GM12878 (cell line): ENCODE results near the gene IHH. TPM values are rescaled to one million over a fixed set of nuclear protein-coding genes. Genes with fewer than 3 reads are reported as not detected.

Experiments used
- ATAC-seq: fragments of 200-7000 bp; cut with Tn5 transposase; 3 replicates; pipeline ENCODE4 v1.9.1; 2020; ENCODE audit warnings: mild to moderate bottlenecking, moderate library complexity
- BruUV-seq: library from RNA; stranded (reverse); fragments of 400-500 nt; replicated peaks from 2 replicates; lab custom pipeline; 2021; lab: Mats Ljungman, UMichigan
- CTCF ChIA-PET: fragments of 300-600 bp; sonication (Branson Sonifier 250); formaldehyde crosslinking; extraction: SDS; loops from one replicate; lab custom pipeline; 2021; ENCODE audit warnings: inconsistent platforms; lab: Yijun Ruan, JAX
- POLR2A ChIA-PET: fragments of 350-600 bp; formaldehyde crosslinking; extraction: SDS; loops from one replicate; lab custom pipeline; 2021; ENCODE audit warnings: inconsistent platforms; lab: Charles Lee
- RAD21 ChIA-PET: fragments of 300-600 bp; sonication (Branson Sonifier 250); formaldehyde crosslinking; loops from one replicate; lab custom pipeline; 2023; ENCODE audit warnings: antibody characterized with exemption; ENCODE audit not compliant: unreplicated experiment; lab: Charles Lee
- SMC1A ChIA-PET: fragments of 300-600 bp; sonication (Branson Sonifier 250); formaldehyde crosslinking; loops from one replicate; lab custom pipeline; 2023; ENCODE audit not compliant: unreplicated experiment, uncharacterized antibody; lab: Charles Lee
- DNase-seq: peaks from one replicate; pipeline ENCODE4 v3.0.0-alpha.2; 2011; ENCODE audit warnings: low read depth, low spot score
- FAIRE-seq: peaks from 3 replicates; lab custom pipeline; 2011; peaks lifted over from hg19 to GRCh38; lab: Jason Lieb, UNC
- H2AFZ ChIP-seq: 2 replicates; pipeline ENCODE4 v1.6.0; 2011; ENCODE audit warnings: low read depth, low read length, control low read depth; ENCODE audit not compliant: control insufficient read depth
- H3K27ac ChIP-seq: 2 replicates; pipeline ENCODE4 v1.5.1; 2011; ENCODE audit warnings: control low read depth; ENCODE audit not compliant: control insufficient read depth, insufficient read depth
- H3K27me3 ChIP-seq, 2 experiments: replicated peaks in 1 of 2; 2 replicates each; pipeline versions ENCODE4 v1.6.0 to v1.6.1; 2011; ENCODE audit warnings: low read length in 1 of 2; ENCODE audit not compliant: control insufficient read depth in 2 of 2, insufficient read depth in 2 of 2
- H3K36me3 ChIP-seq, 2 experiments: 2 replicates each; pipeline ENCODE4 v1.5.1; 2011; ENCODE audit warnings: low read length in 1 of 2; ENCODE audit not compliant: control insufficient read depth in 2 of 2, insufficient read depth in 2 of 2
- H3K4me1 ChIP-seq: 2 replicates; pipeline ENCODE4 v1.6.1; 2011; ENCODE audit warnings: mild to moderate bottlenecking, low read length, moderate library complexity, mixed read lengths; ENCODE audit not compliant: control insufficient read depth, insufficient read depth
- H3K4me2 ChIP-seq: 2 replicates; pipeline ENCODE4 v1.6.0; 2011; ENCODE audit warnings: control low read depth; ENCODE audit not compliant: control insufficient read depth, insufficient read depth
- H3K4me3 ChIP-seq: fragments of 200-600 bp; sonication (generic); 2 replicates; pipeline ENCODE4 v1.5.1; 2016
- H3K79me2 ChIP-seq: 2 replicates; pipeline ENCODE4 v1.6.0; 2011; ENCODE audit warnings: low read length; ENCODE audit not compliant: control insufficient read depth, insufficient read depth
- H3K9ac ChIP-seq: 2 replicates; pipeline ENCODE4 v1.8.0; 2011; ENCODE audit warnings: low read length, control low read depth, mixed read lengths; ENCODE audit not compliant: control insufficient read depth, insufficient read depth
- H3K9me3 ChIP-seq: replicated peaks from 3 replicates; pipeline ENCODE4 v1.5.1; 2011; ENCODE audit warnings: mild to moderate bottlenecking, low read length; ENCODE audit not compliant: control insufficient read depth, insufficient read depth
- H4K20me1 ChIP-seq: 2 replicates; pipeline ENCODE4 v1.6.0; 2011; ENCODE audit not compliant: control insufficient read depth, insufficient read depth
- BMI1 ChIP-seq: fragments of 450-650 bp; IDR thresholded peaks from 2 replicates; pipeline ENCODE4 v1.6.1; 2016; ENCODE audit warnings: mild to moderate bottlenecking, moderate library complexity, borderline replicate concordance
- CREM ChIP-seq: IDR thresholded peaks from 2 replicates; pipeline ENCODE4 v1.6.1; 2014; ENCODE audit warnings: antibody characterized with exemption, low read depth
- KAT2A ChIP-seq: conservative IDR thresholded peaks from 2 replicates; pipeline ENCODE4 v1.6.1; 2011; ENCODE audit warnings: low read depth, low read length; ENCODE audit not compliant: control insufficient read depth
- NR2C1 ChIP-seq: fragments of 450-650 bp; IDR thresholded peaks from 2 replicates; pipeline ENCODE4 v1.6.1; 2017; ENCODE audit warnings: antibody characterized with exemption, mild to moderate bottlenecking, moderate library complexity
- POLR2AphosphoS5 ChIP-seq: IDR thresholded peaks from 2 replicates; pipeline ENCODE4 v1.6.1; 2011; ENCODE audit warnings: mild to moderate bottlenecking, low read length, inconsistent platforms
- SREBF1 ChIP-seq: IDR thresholded peaks from 2 replicates; pipeline ENCODE4 v1.6.1; 2012; ENCODE audit warnings: mild to moderate bottlenecking, low read length
- SRF ChIP-seq, 2 experiments: IDR thresholded peaks; 2 replicates each; pipeline ENCODE4 v1.6.1; 2011; ENCODE audit warnings: low read depth in 2 of 2, low read length in 2 of 2, mild to moderate bottlenecking in 1 of 2, moderate library complexity in 1 of 2
- YY1 ChIP-seq: IDR thresholded peaks from 2 replicates; pipeline ENCODE4 v1.6.1; 2011; ENCODE audit warnings: low read depth, mild to moderate bottlenecking, low read length
- whole genome bisulfite sequencing: methylation state at CpG from one replicate; pipeline ENCODE4 v1.1.6; 2016; ENCODE audit warnings: low lambda C conversion rate; ENCODE audit not compliant: insufficient replicate concordance, insufficient coverage; ENCODE audit errors: missing lambda C conversion rate; 5-methylcytosine and 5-hydroxymethylcytosine counted together
- in situ Hi-C: fragments of 300-500 bp; cut with MboI; formaldehyde crosslinking; loops from 9 replicates; pipeline ENCODE4 v1.14.3; 2018; ENCODE audit warnings: mixed read lengths
- intact Hi-C: fragments of 100-400 bp; cut with micrococcal nuclease; formaldehyde crosslinking; loops from one replicate; pipeline ENCODE4 v1.14.2; 2022; ENCODE audit not compliant: unreplicated experiment
- polyA plus RNA-seq, 11 experiments: library from polyadenylated mRNA; depleted of rRNA in 4 of 11; unstranded in 6 of 11; stranded (reverse) in 5 of 11; fragments of >200 nt; fragmentation: Nextera tagmentation in 4 of 11; fragmentation: Illumina TruSeq in 1 of 11; extraction: Ambion mirVana in 4 of 11; extraction: Trizol in 1 of 11; gene quantifications; 1 replicate in 1 of 11; 2 replicates in 10 of 11; pipeline versions ENCODE4 v1.2.1 to v1.2.3, GENCODE V29; 2011 to 2016; ENCODE audit warnings: inconsistent platforms in 2 of 11, missing spikeins in 2 of 11, low read depth in 1 of 11
- total RNA-seq, 4 experiments: library from RNA; depleted of rRNA in 3 of 4; stranded (reverse); fragments of >200 nt in 3 of 4; fragmentation: Illumina TruSeq in 1 of 4; extraction: Trizol in 1 of 4; gene quantifications; 2 replicates each; pipeline versions ENCODE4 v1.2.1 to v1.2.3, GENCODE V29; 2013 to 2021
- TF ChIP-seq, protein P1 (sequence below): fragments of 450-650 bp; IDR thresholded peaks from 2 replicates; pipeline ENCODE4 v1.6.1; 2016; ENCODE audit warnings: mild to moderate bottlenecking
- TF ChIP-seq, protein P2 (sequence below): IDR thresholded peaks from 2 replicates; pipeline ENCODE4 v1.6.1; 2012; ENCODE audit warnings: low read depth, low read length, improper control_type of control experiment

Gene IHH
- total and polyA plus RNA-seq, 10 of the 15 experiments (the other 5 are each of a cell fraction or from before 2014, with no cell fraction given) = 0.04 TPM; not detected in 9

DNA sequence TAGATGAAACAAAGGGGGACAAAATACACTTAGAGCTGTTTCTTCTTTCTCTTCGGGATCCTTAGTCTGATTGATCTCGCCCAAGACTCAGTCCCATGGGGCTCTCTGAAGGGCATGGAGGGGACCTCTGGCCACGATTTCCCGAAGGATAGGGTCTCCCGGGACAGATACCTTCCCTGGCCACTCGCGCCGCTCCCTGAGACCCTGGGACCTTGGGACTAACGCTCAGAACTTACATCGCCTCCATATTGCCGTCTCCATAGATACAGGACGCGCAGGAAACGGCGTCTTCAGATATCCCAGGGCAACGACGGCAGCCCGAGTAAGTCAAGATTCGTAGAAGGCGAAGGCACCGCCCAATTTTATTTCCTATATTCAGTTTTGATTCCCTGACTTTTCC is 19.5 kb downstream of the IHH start, which contains the start of gene CFAP65:
Gene CFAP65, minus strand, starts transcription at position 265 of the 400 bp plus-strand sequence. CDS start 2,468 bp downstream, outside the sequence.
- Histone ChIP-seq H3K27ac (no peak within 1 kb of the TSS), H4K20me1 (no peaks in the 10 kb centered on the region), H2AFZ (no peak within 1 kb of the TSS), H3K79me2 (no peaks in the 10 kb centered on the region), H3K4me1 (no peaks in the 10 kb centered on the region), H3K27me3 (peaks cover 0 to 13% of the 10 kb centered on the region in 2 experiments; a peak in 2 of 4 replicates), H3K4me2 (no peak within 1 kb of the TSS), H3K36me3 (no peaks in the 10 kb centered on the region), H3K9ac (no peak within 1 kb of the TSS), H3K4me3 (no peak within 1 kb of the TSS), H3K9me3 (no peaks in the 10 kb centered on the region)
- DNase-seq = no peak
- BruUV-seq = no TSS peak
- SMC1A ChIA-PET = interaction anchor here (1.5 kb wide), 1 partner anchor 63 kb away, joined by 3 read pairs; no protein-coding TSS in a partner anchor
- POLR2A ChIA-PET = interaction anchor here (0.8 kb wide), 1 partner anchor 143 kb away, joined by 3 read pairs; no protein-coding TSS in a partner anchor
- RAD21 ChIA-PET = no interaction called here
- CTCF ChIA-PET = interaction anchor here (0.6 to 1.7 kb wide), 8 partner anchors 12 to 118 kb away, joined by 3 to 6 read pairs (median 4); no protein-coding TSS in a partner anchor
- no peak for FAIRE-seq
- intact Hi-C loops = no loop called here
- no peak for ATAC-seq
- in situ Hi-C loops = no loop called here
- TF ChIP-seq SRF (IDR thresholded peaks at IDR 0.05; ENCODE audit: low read depth in 2 of 2, low read length in 2 of 2) (no peak), YY1 (peak; percentile 89), NR2C1 (no peak), BMI1 (peak; percentile 55; the same call in 1 of the 2 replicates)
- TF ChIP-seq, protein P1, sequence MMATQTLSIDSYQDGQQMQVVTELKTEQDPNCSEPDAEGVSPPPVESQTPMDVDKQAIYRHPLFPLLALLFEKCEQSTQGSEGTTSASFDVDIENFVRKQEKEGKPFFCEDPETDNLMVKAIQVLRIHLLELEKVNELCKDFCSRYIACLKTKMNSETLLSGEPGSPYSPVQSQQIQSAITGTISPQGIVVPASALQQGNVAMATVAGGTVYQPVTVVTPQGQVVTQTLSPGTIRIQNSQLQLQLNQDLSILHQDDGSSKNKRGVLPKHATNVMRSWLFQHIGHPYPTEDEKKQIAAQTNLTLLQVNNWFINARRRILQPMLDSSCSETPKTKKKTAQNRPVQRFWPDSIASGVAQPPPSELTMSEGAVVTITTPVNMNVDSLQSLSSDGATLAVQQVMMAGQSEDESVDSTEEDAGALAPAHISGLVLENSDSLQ = no peak
- WGBS = 8% methylated on average over 21 of the region's 21 CpGs

DNA sequence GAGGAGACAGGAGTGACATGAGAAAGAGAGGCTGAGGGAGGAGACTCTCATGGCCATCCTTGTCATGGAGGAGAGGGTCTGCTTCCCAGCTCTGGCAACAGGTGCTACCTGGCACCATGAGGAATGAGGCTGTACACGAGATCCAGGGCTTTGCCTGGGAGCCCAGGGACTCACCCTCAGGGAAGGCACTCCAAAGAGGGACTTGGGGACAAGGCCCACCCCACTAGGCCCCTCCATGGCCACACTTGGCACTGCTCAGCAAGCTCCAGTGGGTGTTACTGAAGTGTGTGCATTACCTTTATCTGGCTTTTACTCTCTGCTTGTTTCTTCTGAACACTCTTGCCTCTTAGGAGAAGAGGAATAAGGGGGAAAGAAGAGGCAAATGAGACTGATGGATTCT is 22.1 kb downstream of the IHH start:
- Histone ChIP-seq H3K27me3 (peaks cover 0 to 13% of the 10 kb centered on the region in 2 experiments; a peak in 3 of 4 replicates), H3K9me3 (no peaks in the 10 kb centered on the region), H3K79me2 (no peaks in the 10 kb centered on the region), H3K4me2 (no peak overlapping the region), H3K9ac (no peak overlapping the region), H4K20me1 (no peaks in the 10 kb centered on the region), H3K4me1 (no peaks in the 10 kb centered on the region), H3K4me3 (no peak overlapping the region), H3K27ac (no peak overlapping the region), H3K36me3 (no peaks in the 10 kb centered on the region), H2AFZ (no peak overlapping the region)
- FAIRE-seq (no peak), ATAC-seq (no peak), DNase-seq (no peak)
- ChIA-PET POLR2A (no interaction called here), SMC1A (no interaction called here), RAD21 (no interaction called here), CTCF (interaction anchor here (0.6 to 1.5 kb wide), 4 partner anchors 9 to 329 kb away, joined by 3 to 4 read pairs (median 4); no protein-coding TSS in a partner anchor)
- WGBS = 0% methylated on average over 1 of the region's 1 CpG
- intact Hi-C loops (no loop called here), in situ Hi-C loops (no loop called here)
- TF ChIP-seq, protein P2, sequence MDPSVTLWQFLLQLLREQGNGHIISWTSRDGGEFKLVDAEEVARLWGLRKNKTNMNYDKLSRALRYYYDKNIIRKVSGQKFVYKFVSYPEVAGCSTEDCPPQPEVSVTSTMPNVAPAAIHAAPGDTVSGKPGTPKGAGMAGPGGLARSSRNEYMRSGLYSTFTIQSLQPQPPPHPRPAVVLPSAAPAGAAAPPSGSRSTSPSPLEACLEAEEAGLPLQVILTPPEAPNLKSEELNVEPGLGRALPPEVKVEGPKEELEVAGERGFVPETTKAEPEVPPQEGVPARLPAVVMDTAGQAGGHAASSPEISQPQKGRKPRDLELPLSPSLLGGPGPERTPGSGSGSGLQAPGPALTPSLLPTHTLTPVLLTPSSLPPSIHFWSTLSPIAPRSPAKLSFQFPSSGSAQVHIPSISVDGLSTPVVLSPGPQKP = no peak
- TF ChIP-seq SREBF1 (no peak), POLR2AphosphoS5 (no peak), KAT2A (no peak), CREM (no peak)
- no TSS peak for BruUV-seq
